Measurements from ENCODE around the gene DSE.

Gene DSE

DNA sequence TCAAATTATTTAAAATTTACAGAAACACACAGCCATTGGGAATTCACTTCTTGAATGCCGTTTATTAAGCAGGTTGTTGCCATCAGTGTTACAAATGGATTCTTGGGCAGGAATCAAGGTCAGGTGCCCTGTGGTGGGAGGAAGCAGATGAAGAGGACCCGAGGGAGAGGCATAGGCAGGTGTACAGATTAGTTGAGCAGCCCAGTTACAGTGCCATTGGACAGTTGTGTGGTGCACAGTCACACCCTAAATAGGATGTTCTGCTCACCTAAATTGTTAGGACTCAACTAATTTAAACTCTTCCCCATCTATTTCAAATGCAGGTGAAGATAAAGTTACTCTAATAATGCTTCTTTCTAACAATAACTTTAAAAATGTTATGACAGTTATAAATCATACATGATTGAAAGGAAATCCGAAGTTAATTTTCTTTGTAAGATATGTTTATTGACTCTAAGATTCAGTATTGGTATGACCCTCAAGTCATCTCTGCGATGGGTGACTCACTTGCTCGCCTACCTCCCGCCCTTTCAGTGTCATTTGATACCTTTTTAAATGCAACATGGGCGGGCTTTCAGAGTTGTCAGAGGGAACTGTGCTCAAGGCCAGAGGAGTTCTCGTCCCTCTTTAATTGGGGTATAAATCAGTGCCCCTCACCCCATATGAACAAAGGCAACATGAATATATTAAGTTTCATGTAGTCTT is 35.1 kb downstream of the DSE start:
- no peak overlapping the region for H3K4me2 ChIP-seq (ENCODE audit: low read depth, low read length, poor library complexity, severe bottlenecking)
- H3K79me2 ChIP-seq (ENCODE audit: insufficient read depth, low read length) = no peaks in the 10 kb centered on the region
- TF ChIP-seq EZH2phosphoT487 (conservative IDR thresholded peaks at IDR 0.05; ENCODE audit: low read length) = no peak
- TF ChIP-seq, protein P1, sequence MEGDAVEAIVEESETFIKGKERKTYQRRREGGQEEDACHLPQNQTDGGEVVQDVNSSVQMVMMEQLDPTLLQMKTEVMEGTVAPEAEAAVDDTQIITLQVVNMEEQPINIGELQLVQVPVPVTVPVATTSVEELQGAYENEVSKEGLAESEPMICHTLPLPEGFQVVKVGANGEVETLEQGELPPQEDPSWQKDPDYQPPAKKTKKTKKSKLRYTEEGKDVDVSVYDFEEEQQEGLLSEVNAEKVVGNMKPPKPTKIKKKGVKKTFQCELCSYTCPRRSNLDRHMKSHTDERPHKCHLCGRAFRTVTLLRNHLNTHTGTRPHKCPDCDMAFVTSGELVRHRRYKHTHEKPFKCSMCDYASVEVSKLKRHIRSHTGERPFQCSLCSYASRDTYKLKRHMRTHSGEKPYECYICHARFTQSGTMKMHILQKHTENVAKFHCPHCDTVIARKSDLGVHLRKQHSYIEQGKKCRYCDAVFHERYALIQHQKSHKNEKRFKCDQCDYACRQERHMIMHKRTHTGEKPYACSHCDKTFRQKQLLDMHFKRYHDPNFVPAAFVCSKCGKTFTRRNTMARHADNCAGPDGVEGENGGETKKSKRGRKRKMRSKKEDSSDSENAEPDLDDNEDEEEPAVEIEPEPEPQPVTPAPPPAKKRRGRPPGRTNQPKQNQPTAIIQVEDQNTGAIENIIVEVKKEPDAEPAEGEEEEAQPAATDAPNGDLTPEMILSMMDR (IDR thresholded peaks at IDR 0.05; ENCODE audit: insufficient read depth, low read length, poor library complexity, severe bottlenecking) = no peak
- no peak overlapping the region for H3K4me3 ChIP-seq (ENCODE audit: insufficient read depth, low read length, poor library complexity, severe bottlenecking)
- H2AFZ ChIP-seq (ENCODE audit: low read depth, low read length, severe bottlenecking) = no peak overlapping the region
- no peaks in the 10 kb centered on the region for H3K9me2 ChIP-seq (replicated peaks; ENCODE audit: insufficient read depth, low read length)
- no peaks in the 10 kb centered on the region for H3K9me3 ChIP-seq (ENCODE audit: insufficient read depth, low read length)
- H3K9ac ChIP-seq (ENCODE audit: low read length) = no peak overlapping the region
- H3K36me3 ChIP-seq (ENCODE audit: low read length) = no peaks in the 10 kb centered on the region
- no peaks in the 10 kb centered on the region for H4K20me1 ChIP-seq (ENCODE audit: low read depth, low read length)
- H3K27ac ChIP-seq (ENCODE audit: low read depth, low read length) = no peak overlapping the region
- no peaks in the 10 kb centered on the region for H3K27me3 ChIP-seq (ENCODE audit: low read length)
- H3F3A ChIP-seq (ENCODE audit: insufficient read depth) = no peaks in the 10 kb centered on the region

DNA sequence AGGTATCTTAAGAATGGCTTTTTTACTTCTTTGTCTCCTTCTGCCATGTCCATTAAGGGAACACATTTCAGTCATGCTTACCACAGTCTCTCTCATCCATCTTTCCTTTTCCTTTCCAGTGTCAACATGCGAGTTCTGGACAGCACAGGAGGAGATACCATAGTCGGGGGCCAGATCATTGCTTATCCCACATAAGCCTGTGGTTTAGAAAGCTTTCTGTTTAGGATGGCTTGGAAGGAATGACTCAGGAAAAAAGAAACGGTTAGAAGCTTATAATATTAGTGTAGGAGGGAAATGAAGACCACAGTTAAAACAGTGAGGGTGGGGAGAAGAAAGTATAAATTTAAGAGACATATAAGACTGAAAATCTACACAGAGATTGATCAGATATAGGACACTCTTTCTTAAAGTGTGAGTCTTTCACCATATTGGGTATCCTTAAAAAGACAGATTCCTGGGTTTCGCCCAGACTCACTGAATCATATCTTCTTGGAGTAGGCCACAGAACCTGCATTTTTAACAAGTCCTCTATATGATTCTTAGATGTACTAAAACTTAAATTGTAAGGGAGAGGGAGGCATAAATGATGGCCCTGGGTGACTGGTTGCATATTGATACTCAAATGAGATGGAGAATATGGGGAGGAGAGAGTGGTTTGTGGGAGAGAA is 36.1 kb downstream of the DSE start:
- Histone ChIP-seq H3K27ac (ENCODE audit: low read depth, low read length) (no peak overlapping the region), H3K79me2 (ENCODE audit: insufficient read depth, low read length) (no peaks in the 10 kb centered on the region), H3K9me3 (ENCODE audit: insufficient read depth, low read length) (no peaks in the 10 kb centered on the region), H3K4me3 (ENCODE audit: insufficient read depth, low read length, poor library complexity, severe bottlenecking) (no peak overlapping the region), H2AFZ (ENCODE audit: low read depth, low read length, severe bottlenecking) (no peak overlapping the region), H3F3A (ENCODE audit: insufficient read depth) (no peaks in the 10 kb centered on the region), H3K4me2 (ENCODE audit: low read depth, low read length, poor library complexity, severe bottlenecking) (no peak overlapping the region), H3K9ac (ENCODE audit: low read length) (no peak overlapping the region), H3K9me2 (replicated peaks; ENCODE audit: insufficient read depth, low read length) (no peaks in the 10 kb centered on the region), H4K20me1 (ENCODE audit: low read depth, low read length) (no peaks in the 10 kb centered on the region), H3K36me3 (ENCODE audit: low read length) (no peaks in the 10 kb centered on the region), H3K27me3 (ENCODE audit: low read length) (no peaks in the 10 kb centered on the region)
- TF ChIP-seq, protein P1 (IDR thresholded peaks at IDR 0.05; ENCODE audit: insufficient read depth, low read length, poor library complexity, severe bottlenecking) = no peak
- no peak for TF ChIP-seq EZH2phosphoT487 (conservative IDR thresholded peaks at IDR 0.05; ENCODE audit: low read length)

DNA sequence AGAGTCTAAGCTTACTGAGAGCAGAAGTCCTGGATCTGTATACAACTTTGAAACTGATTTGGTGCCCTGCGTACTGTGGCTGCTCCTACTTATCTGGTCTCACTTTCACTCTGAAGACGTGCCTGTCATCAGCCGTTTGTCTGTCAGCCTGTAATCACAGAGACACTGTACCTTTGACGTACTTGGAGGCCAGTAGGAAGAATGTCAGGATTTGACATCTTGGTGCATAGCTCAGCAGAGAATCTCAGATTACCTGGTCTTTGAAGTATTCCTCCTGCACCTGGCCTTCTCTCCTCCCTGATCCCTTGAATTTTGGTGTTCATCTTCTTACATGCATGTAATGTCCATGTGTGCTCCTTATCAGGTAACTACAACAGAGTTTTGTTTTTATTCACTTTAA is 37.7 kb downstream of the DSE start:
- Histone ChIP-seq H4K20me1 (ENCODE audit: low read depth, low read length) (no peaks in the 10 kb centered on the region), H3K79me2 (ENCODE audit: insufficient read depth, low read length) (no peaks in the 10 kb centered on the region), H3K9me3 (ENCODE audit: insufficient read depth, low read length) (no peaks in the 10 kb centered on the region), H3K27ac (ENCODE audit: low read depth, low read length) (no peak overlapping the region), H3K4me2 (ENCODE audit: low read depth, low read length, poor library complexity, severe bottlenecking) (no peak overlapping the region), H3K27me3 (ENCODE audit: low read length) (no peaks in the 10 kb centered on the region), H3K9ac (ENCODE audit: low read length) (no peak overlapping the region), H3F3A (ENCODE audit: insufficient read depth) (no peaks in the 10 kb centered on the region), H3K36me3 (ENCODE audit: low read length) (no peaks in the 10 kb centered on the region), H2AFZ (ENCODE audit: low read depth, low read length, severe bottlenecking) (no peak overlapping the region), H3K9me2 (replicated peaks; ENCODE audit: insufficient read depth, low read length) (no peaks in the 10 kb centered on the region), H3K4me3 (ENCODE audit: insufficient read depth, low read length, poor library complexity, severe bottlenecking) (no peak overlapping the region)
- TF ChIP-seq, protein P1 (IDR thresholded peaks at IDR 0.05; ENCODE audit: insufficient read depth, low read length, poor library complexity, severe bottlenecking) = no peak
